NT2/D1 (cell line): ENCODE measurements around the gene DCLK2.
A peak's percentile ranks its signal among the peaks of the same experiment; 100 is the strongest.

Experiments used
- DNase-seq: peaks from one replicate; pipeline ENCODE4 v3.0.0-alpha.2; 2011; ENCODE audit warnings: low read depth, low spot score
- H3K27me3 ChIP-seq: 2 replicates; pipeline ENCODE4 v1.6.0; 2011; ENCODE audit warnings: mild to moderate bottlenecking; ENCODE audit not compliant: insufficient read length, insufficient read depth
- H3K36me3 ChIP-seq: 2 replicates; pipeline ENCODE4 v1.6.1; 2011; ENCODE audit warnings: mild to moderate bottlenecking, low read length, mixed read lengths; ENCODE audit not compliant: insufficient read depth, insufficient read length
- H3K4me1 ChIP-seq: 2 replicates; pipeline ENCODE4 v1.5.1; 2011; ENCODE audit not compliant: insufficient read depth, insufficient read length
- H3K4me3 ChIP-seq: 2 replicates; pipeline ENCODE4 v1.5.1; 2011; ENCODE audit warnings: low read depth; ENCODE audit not compliant: insufficient read length
- H3K9ac ChIP-seq: 2 replicates; pipeline ENCODE4 v1.6.0; 2011; ENCODE audit warnings: low read depth; ENCODE audit not compliant: insufficient read length
- H3K9me3 ChIP-seq: 2 replicates; pipeline ENCODE4 v1.5.1; 2011; ENCODE audit warnings: mild to moderate bottlenecking, low read length; ENCODE audit not compliant: insufficient read depth
- SUZ12 ChIP-seq: IDR thresholded peaks from 2 replicates; pipeline ENCODE4 v1.6.1; 2011; ENCODE audit not compliant: insufficient read length, insufficient read depth; ENCODE audit errors: extremely low read depth
- YY1 ChIP-seq: IDR thresholded peaks from 2 replicates; pipeline ENCODE4 v1.6.1; 2011; ENCODE audit not compliant: insufficient read length, insufficient read depth
- ZNF274 ChIP-seq: IDR thresholded peaks from 2 replicates; pipeline ENCODE4 v1.6.1; 2011; ENCODE audit warnings: mild to moderate bottlenecking, low read depth, low read length

The DCLK2 gene

GRCh38 chr4:150069353-150069752, 8.9 kb upstream of the DCLK2 start:
- H3K9me3 ChIP-seq = no peaks in the 10 kb centered on the region
- no peak for TF ChIP-seq SUZ12
- no peak for TF ChIP-seq YY1
- no peak for TF ChIP-seq ZNF274
- no peak for DNase-seq
- H3K36me3 ChIP-seq = no peaks in the 10 kb centered on the region
- no peaks in the 10 kb centered on the region for H3K4me1 ChIP-seq
- H3K27me3 ChIP-seq = no peaks in the 10 kb centered on the region
- no peak overlapping the region for H3K9ac ChIP-seq
- no peak overlapping the region for H3K4me3 ChIP-seq

- no peak for TF ChIP-seq SUZ12
- no peak for TF ChIP-seq ZNF274
- no peak for TF ChIP-seq YY1
- no peaks in the 10 kb centered on the region for H3K27me3 ChIP-seq
- H3K9me3 ChIP-seq = no peaks in the 10 kb centered on the region
- no peaks in the 10 kb centered on the region for H3K36me3 ChIP-seq
- no peaks in the 10 kb centered on the region for H3K4me1 ChIP-seq
- DNase-seq = no peak
- H3K4me3 ChIP-seq = no peak overlapping the region
- no peak overlapping the region for H3K9ac ChIP-seq
Observed at GRCh38 chr4:150070464-150071170, 7.6 kb upstream of the DCLK2 start.

- no peak for DNase-seq
- no peaks in the 10 kb centered on the region for H3K36me3 ChIP-seq
- H3K4me3 ChIP-seq = no peak overlapping the region
- TF ChIP-seq SUZ12 (no peak), ZNF274 (no peak), YY1 (no peak)
- H3K4me1 ChIP-seq = no peaks in the 10 kb centered on the region
- H3K9me3 ChIP-seq = no peaks in the 10 kb centered on the region
- peaks cover 6% of the 10 kb centered on the region for H3K27me3 ChIP-seq
- H3K9ac ChIP-seq = no peak overlapping the region
Observed at GRCh38 chr4:150072471-150072870, 5.8 kb upstream of the DCLK2 start.

- H3K9me3 ChIP-seq = no peaks in the 10 kb centered on the region
- TF ChIP-seq YY1 = no peak
- TF ChIP-seq ZNF274 = no peak
- TF ChIP-seq SUZ12 = no peak
- H3K27me3 ChIP-seq = peaks cover 11% of the 10 kb centered on the region
- no peak overlapping the region for H3K4me3 ChIP-seq
- DNase-seq = no peak
- no peaks in the 10 kb centered on the region for H3K36me3 ChIP-seq
- no peaks in the 10 kb centered on the region for H3K4me1 ChIP-seq
- H3K9ac ChIP-seq = no peak overlapping the region
Observed at GRCh38 chr4:150072906-150073714, 5.1 kb upstream of the DCLK2 start.

- Histone ChIP-seq H3K9ac (no peak overlapping the region), H3K36me3 (no peaks in the 10 kb centered on the region), H3K4me3 (no peak overlapping the region), H3K27me3 (peaks cover 20% of the 10 kb centered on the region), H3K4me1 (no peaks in the 10 kb centered on the region), H3K9me3 (no peaks in the 10 kb centered on the region)
- no peak for TF ChIP-seq SUZ12
- TF ChIP-seq ZNF274 = no peak
- no peak for TF ChIP-seq YY1
- no peak for DNase-seq
Observed at GRCh38 chr4:150074064-150074463, 4.2 kb upstream of the DCLK2 start.

- H3K27me3 ChIP-seq = peaks cover 44% of the 10 kb centered on the region
- H3K36me3 ChIP-seq = no peaks in the 10 kb centered on the region
- no peak for DNase-seq
- H3K4me3 ChIP-seq = peak overlapping the region; percentile 46
- no peak for TF ChIP-seq ZNF274
- TF ChIP-seq YY1 = no peak
- TF ChIP-seq SUZ12 = no peak
- no peaks in the 10 kb centered on the region for H3K9me3 ChIP-seq
- no peaks in the 10 kb centered on the region for H3K4me1 ChIP-seq
- H3K9ac ChIP-seq = peak overlapping the region; percentile 50
Observed at GRCh38 chr4:150078579-150079080, 385 bp downstream of the DCLK2 start.

GRCh38 chr4:150079081-150079581, 886 bp downstream of the DCLK2 start:
- Histone ChIP-seq H3K4me1 (no peaks in the 10 kb centered on the region), H3K9me3 (no peaks in the 10 kb centered on the region), H3K27me3 (peaks cover 44% of the 10 kb centered on the region), H3K9ac (no peak overlapping the region), H3K4me3 (peak overlapping the region; percentile 46), H3K36me3 (no peaks in the 10 kb centered on the region)
- DNase-seq = no peak
- TF ChIP-seq YY1 = no peak
- TF ChIP-seq SUZ12 = peak; percentile 84
